Left ventricle myocardium superior (tissue), 1 donor: Measurements from ENCODE around the gene PPBP. TPM values are rescaled to one million over a fixed set of nuclear protein-coding genes. Genes with fewer than 3 reads are reported as not detected.

Experiments used
- ATAC-seq: fragments of 200-7000 bp; cut with Tn5 transposase; one replicate; pipeline ENCODE4 v1.9.1; 2020; ENCODE audit warnings: mild to moderate bottlenecking, moderate library complexity
- DNase-seq: peaks from one replicate; pipeline ENCODE4 v3.0.0-alpha.2; 2020
- intact Hi-C: fragments of 100-400 bp; cut with micrococcal nuclease; formaldehyde crosslinking; loops from one replicate; pipeline ENCODE4 v1.11.0; 2022
- long read RNA-seq: library from polyadenylated mRNA; unstranded; transcript quantifications from one replicate; pipeline ENCODE4 v2.0.0, GENCODE V29; 2021
- total RNA-seq: library from RNA; stranded (reverse); fragmentation: NEBNext Ultra II Directional; extraction: Animal tissue kit (Norgen Biotek cat#: 25700); gene quantifications from one replicate; pipeline ENCODE4 v1.2.1, GENCODE V29; 2021
- donor health status: DM: no; HTN: yes; CAD: no; lungs with severe emphysema.

Gene PPBP, protein sequence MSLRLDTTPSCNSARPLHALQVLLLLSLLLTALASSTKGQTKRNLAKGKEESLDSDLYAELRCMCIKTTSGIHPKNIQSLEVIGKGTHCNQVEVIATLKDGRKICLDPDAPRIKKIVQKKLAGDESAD
- 0.74 TPM for total RNA-seq
- long read RNA-seq: 0 reads

DNA sequence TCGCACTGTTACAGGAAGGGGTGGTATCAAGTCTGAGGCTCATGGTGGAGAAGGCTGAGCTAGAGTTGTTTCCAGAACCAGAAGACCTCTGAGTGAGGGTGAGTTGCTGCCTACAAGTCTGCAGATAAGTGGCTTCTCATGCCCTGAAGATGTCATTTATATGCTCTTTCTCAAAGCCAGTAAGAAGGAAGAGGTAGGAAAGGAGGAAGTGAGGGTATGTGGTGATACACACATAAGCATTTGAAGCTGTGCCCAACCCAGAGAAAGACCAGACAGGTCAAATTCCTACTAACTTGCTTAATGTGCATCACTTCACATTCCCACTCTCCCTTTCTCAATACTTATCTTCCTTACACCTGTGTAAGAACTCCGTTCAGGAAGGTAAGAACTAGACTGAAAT lies at the start of gene PPBP:
TSS of gene PPBP (minus strand) at position 130 of the 400 bp plus-strand sequence. CDS start at position 43, 87 bp downstream.
- ATAC-seq (no peak), DNase-seq (no peak)
- intact Hi-C loops: no loop called here

DNA sequence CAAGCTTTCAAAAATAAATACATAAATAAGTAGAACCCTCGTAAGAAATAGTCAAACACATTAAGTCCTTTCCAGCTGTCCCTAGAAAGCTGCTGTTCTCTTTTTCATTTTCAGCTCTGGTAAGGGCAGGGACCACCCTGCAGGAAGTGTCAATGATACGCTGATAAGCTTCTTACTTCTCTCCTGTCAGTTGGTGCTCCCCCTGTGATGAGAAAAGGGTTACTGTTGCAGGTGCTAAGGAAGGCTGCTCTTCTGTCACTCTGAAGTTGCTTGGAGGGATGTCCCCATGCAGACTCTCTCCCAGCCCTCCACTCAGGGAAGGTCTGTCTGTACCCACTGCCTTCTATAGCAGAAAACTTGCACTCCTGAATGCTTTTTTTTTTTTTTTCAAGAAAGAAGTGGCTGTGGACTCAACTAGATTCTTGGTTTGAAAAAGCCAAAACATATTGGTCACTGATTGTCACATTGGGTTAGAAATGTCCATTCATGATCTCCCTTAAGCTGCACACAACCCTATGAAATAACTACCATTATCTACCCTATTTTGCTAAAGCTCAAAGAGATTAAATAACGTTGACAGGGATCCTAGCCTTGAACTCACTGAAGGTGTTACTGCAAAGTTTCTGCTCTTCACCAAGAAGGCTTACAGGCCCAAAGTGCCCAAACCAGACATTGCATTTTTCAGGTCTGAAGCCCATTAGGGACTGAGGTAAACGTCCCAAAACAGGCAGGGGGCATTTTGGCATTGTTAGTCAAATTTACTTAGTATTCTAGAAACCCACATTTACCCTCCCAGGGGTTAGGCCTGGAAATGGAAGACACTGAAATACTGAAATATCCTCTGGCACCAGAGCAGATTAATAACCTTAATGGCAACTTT lies 49.3 kb upstream of the PPBP start:
- ATAC-seq (no peak), DNase-seq (no peak)
- intact Hi-C loops: loop anchor here (10.0 kb wide), 1 partner anchor 97 kb away; no protein-coding TSS in a partner anchor

DNA sequence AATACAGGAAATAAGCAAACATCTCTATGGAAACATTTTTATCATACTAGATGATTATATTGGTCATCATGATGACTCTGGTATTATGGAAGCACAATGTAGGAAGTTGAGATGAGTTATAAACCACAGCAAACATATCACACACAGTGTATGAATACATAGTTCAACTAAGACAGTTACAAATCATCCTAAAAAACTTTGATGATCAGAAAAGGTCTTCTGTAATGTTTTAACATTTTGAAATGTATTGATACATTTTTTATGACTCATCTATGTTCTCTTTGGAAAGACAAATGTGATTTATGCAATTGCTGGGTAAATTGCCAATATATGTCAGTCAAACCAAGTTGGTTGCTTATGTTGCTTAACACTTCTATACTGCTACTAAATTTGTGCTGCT lies 45.7 kb upstream of the PPBP start:
- no peak for ATAC-seq
- intact Hi-C loops: loop anchor here (10.0 kb wide), 1 partner anchor 101 kb away; no protein-coding TSS in a partner anchor

DNA sequence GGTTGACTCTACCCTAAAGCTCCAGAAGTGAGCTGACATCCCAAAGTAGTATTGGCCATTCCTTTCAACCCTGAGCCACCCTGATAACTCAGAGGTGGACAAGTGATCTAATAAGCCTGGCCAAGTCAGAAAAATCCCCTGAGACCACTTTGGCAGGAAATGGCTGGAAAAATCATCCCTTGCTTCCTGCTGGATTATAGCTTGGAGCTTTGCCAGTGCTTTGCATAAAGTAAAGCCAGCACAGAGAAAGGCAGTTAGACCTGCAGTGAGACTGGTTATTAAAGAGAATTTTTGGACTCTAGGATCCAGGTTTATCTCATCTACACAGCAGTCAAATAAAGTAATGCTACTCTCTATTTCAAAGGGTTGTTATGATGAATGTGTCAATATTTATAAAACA lies 44.1 kb upstream of the PPBP start:
- no peak for DNase-seq
- intact Hi-C loops: loop anchor here (10.0 kb wide), 1 partner anchor 103 kb away; no protein-coding TSS in a partner anchor
- no peak for ATAC-seq

More for the DNA sequence above, 45.7 kb upstream of the PPBP start:
- DNase-seq: no peak

DNA sequence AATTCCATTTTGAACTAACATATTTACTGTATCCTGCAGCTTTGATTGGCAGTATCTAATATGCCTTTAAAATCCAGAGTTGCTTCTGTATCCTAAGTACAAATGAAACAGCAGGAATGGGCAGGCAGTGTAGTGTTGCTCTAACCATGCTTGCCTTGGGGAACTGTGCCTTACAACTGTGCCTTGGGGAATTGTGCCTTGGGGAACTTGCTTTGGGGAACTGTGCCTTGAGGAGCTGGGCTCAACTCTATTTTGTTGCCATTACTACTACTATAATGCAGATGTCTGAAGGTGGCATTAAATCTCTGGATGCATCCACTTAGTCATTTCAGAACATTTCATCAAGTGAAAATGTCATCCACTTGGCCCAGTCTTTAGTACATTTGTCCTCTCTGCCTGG lies 43.6 kb upstream of the PPBP start:
- DNase-seq (no peak), ATAC-seq (no peak)
- intact Hi-C loops: loop anchor here (10.0 kb wide), 1 partner anchor 103 kb away; no protein-coding TSS in a partner anchor

DNA sequence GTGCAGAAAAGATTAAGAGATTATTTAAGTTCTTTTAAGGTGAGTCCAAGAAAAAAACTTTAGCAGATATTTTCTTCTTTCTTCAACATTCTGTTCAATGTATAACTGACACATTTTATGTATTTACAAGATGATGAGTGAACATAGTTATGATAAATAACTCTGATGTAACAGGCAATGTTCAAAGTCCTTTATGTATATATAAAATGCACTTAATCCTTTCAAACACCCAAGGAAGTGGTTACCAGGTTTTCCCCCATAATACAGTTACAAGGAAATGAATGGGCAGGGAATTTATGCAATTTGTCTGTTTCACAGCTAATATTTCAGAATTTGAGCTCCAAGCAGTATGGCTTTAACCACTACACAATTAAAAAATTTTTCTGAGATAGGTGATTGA lies 42.3 kb upstream of the PPBP start:
- no peak for DNase-seq
- no peak for ATAC-seq
- intact Hi-C loops: loop anchor here (10.0 kb wide), 1 partner anchor 105 kb away; no protein-coding TSS in a partner anchor

DNA sequence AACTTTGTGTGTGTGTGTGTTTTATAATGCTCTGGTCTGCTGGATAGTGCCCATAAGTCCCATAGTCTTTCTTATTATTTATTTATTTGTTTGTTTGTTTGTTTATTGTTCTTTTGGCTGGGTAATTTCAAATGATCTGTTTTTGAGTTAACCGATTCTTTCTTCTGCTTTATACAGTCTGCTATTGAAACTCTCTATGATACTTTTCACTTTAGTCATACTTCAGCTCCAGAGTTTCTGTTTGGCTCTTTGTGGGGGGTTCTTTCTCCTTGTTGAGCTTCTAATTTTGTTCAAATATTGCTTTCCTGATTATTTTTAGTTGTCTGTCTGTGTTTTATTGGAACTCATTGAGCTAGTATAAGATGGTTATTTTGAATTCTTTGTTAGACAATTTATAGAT lies 40.5 kb upstream of the PPBP start:
- intact Hi-C loops: no loop called here
- ATAC-seq: no peak
- no peak for DNase-seq

DNA sequence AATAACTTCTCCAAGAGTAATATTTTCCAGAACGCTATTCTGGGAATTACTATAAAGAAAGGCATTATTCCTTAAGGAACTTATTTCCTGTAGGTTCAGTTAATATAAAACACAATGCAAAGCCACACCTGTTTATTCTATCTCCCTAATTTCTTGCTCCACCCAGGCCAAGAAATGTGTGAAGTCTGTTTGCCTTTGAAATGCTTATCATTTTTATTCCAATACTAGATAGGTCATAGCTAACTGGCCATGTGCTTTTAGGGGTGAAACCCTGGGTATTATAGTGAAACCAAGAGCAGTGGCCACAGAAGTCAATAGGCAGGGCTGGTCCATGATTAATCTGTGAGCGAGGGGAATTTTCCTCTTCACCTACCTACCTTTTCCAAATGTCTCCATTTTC lies 35.7 kb upstream of the PPBP start:
- no peak for ATAC-seq
- intact Hi-C loops: no loop called here
- DNase-seq: no peak

DNA sequence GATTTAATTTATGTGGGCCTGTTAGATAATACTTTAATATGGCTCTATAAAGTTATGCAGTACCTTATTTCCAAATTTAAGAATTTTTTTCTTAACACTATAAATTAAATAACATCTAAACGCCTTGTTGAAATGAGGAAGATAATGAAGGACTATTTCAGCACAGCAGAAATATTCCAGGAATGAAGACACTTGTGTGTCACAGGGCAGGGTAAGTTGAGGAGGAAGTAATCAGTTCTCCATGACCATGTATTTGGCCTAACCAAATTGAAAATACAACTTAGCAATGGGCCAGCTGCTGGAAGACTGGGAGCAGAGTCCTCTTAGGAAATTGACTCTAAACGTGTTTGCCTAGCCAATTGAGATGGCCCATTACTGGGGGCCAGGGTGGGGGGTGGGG lies 33.6 kb upstream of the PPBP start:
- intact Hi-C loops: no loop called here
- DNase-seq (no peak), ATAC-seq (no peak)

DNA sequence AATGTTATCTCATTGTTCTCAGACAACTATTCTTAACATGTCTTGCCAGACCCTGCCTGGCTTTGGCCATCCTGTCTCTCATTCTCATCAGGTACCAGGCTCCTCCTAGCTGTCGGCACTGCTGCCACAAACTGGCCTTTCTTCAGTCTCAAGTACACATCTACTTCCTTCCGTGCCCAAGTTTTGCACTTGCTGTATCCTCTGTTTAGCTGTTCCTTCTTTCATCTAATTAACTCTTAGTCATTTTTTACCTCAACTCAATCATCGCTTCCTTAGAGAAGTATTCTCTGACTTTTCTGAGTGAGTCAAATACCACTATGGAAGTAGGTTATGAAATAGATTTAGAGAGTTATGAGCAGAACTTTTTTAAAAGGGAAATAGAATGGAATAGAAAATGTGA lies 30.8 kb upstream of the PPBP start:
- intact Hi-C loops: no loop called here
- DNase-seq (no peak), ATAC-seq (no peak)

DNA sequence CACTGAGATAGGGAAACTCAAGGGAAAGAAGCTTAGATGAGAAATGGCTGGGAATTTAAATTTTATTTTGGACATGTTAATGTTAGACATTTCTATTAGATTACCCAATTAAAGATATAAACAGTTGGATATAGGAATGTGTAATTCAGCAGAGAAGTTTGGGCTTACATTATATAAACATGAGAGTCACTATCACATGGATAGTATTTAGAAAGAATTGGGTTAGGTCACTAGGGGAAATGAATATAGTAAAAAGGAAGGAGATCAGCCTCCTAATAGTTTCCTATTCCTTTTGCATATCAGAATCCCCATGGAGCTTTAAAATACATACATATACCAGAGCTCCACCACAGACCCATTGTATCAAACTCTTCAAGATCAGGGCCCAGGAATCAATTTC lies 30.1 kb upstream of the PPBP start:
- DNase-seq (no peak), ATAC-seq (no peak)
- intact Hi-C loops: no loop called here

DNA sequence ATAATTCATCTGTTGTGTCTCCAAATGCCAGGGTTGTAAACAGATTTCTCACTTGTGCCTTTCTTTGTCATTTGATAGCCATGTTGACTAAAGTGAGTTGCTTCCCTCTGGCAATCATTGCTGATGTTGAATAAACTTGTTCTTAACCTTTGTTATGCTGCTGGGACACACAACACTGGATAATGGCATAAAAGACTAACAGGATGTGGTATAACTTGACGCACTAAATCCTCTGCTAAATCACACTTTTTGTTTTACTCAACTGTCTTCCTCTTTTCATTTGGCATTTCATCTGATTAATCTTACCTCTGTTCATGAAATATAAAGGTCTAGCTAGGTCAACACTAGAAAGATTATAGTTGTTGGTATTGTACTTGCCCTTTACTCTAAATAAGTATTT lies 28.1 kb upstream of the PPBP start:
- ATAC-seq (no peak), DNase-seq (no peak)
- intact Hi-C loops: no loop called here

DNA sequence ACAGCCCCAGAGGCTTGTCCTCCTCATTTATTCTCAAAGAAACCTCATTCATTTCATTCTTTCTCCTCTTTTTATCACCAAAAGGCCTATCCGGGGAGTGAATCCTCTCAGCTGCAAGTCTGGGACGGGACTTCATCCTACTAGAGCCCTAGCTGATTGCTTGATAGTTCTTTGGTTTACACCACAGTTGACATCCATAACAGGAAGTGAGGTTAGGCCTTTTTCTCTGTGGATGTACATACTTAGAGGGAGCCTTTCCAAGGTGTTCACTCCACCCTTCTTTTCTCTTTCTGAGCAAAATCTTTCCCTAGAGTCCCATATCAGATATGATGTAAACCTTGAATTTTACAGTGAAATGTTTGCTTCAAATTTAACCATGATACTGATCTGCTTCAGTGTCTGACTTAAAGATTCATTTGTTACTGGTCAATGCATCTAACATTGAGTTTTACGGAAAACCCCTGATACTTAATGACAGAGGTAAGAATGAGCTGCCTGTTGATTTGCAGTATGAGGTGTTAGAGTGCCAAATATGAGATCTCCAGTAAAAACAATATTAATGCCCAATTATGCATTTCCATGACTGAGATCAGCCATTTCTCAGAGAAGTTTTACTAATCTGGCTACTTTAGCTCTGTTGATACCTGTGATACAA lies 27.3 kb upstream of the PPBP start:
- ATAC-seq: no peak
- intact Hi-C loops: no loop called here
- DNase-seq: no peak

DNA sequence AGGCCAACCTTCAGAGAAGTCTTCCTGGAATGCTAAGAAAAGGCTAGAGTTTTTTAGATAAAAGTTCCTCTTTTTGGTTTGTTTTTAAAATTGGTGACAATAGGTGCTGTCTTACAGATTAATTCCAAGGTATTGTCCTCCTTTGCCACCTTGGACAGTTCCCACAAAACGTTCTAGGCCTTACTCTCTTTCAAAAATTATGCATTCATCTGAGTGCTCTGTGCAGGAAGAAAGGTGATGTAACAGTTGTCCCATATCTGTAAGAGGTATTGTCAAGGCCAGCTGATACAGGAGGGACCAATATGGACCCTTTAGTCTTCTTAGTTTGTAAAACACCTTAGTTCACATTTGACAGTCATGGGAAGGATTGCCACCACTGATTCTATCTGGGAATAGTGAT lies 26.3 kb upstream of the PPBP start:
- ATAC-seq: no peak
- intact Hi-C loops: no loop called here
- DNase-seq: no peak

DNA sequence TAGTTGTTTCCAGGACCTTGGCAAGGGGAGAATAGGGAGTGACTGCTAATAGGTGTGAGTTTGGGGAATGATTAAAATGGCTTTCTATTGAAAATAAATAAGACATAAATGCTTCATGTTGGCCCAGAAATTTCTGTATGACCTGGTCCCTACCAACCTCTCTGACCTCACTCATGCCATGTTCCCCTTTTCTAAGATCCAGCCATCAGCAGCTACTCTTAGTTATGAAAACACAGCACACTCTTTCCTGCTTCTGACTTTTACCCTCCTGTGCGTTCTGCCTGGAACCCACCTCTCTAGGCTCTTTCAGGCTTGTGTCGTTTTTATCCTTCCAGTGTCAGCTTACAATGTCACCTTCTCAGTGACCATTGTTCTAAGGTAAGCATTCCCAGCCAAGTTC lies 25.3 kb upstream of the PPBP start:
- DNase-seq (no peak), ATAC-seq (no peak)
- intact Hi-C loops: no loop called here

DNA sequence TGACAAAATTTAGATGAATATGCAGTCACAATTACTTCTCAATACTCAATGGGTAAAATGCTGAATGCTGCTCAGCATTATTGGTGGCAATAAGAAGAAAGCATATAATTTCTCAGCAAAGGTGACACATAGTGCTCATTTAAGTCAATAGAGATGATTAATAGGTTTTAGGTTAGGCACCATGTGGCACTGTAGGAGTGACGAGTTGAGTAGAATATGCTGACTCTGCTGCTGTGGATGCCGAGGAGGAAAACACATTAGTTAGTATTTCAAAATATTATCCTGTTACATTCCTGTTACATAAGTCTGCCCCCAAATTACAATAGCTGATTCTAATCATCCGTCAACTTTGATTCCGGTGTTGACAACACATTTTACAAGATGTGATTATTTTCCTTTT lies 24.1 kb upstream of the PPBP start:
- DNase-seq (no peak), ATAC-seq (no peak)
- intact Hi-C loops: no loop called here

DNA sequence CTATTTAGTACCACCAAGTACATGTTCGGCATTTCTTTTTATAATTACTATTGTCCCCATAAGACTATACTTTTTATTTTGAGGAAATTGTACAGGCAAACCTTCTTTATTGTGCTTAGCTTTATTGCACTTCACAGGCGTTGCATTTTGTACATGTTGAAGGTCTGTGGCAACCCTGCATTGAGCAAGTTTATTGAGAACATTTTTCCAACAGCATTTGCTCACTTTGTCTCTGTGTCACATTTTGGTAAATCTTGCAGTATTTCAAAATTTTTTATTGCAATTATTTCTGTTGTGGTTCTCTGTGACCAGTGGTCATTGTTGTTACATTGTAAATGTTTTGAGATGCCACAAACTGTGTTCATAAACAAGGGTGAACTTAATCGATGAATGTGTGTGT lies 21.3 kb upstream of the PPBP start:
- ATAC-seq (no peak), DNase-seq (no peak)
- intact Hi-C loops: no loop called here

DNA sequence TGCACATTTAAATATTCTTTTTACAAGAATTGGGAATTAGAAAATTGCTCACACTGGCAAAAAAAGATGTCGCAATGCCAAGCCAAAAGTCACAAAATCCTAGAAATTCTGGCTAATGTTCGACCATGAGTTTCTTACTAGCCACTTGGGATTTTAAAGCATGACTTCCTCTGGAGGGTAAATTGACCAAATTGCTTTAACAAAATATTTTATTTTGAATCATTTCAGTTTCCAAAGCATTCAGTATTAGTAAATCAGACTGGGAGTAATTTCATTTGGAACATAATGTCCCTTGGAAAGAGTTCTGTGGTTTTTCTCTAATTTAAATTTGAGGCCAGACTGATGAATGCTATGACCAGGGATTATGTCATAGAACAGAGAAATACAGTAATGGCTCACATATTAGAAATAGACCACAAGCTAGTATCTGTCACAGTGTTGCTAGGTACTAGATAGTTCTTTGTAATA lies 18.1 kb upstream of the PPBP start:
- DNase-seq (no peak), ATAC-seq (no peak)
- intact Hi-C loops: no loop called here

DNA sequence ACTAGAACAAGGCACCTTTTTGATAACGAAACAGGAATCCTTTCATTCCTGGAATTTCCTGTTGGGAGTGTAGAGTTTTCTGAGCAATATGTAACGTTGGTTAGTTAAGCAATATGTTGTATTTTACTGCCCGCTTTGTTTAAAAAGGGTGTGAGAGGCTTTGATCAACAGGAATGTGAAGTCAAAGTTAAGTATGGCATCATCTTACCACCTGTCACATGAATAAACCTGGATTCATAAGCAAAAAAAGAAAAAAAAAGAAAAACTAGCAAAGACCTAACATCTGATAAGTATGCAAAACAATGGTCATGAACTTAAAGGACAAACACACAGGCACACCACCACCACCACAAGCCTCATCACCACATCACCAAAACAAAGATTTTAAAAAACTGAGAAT lies 17.5 kb upstream of the PPBP start:
- DNase-seq (no peak), ATAC-seq (no peak)
- intact Hi-C loops: no loop called here

DNA sequence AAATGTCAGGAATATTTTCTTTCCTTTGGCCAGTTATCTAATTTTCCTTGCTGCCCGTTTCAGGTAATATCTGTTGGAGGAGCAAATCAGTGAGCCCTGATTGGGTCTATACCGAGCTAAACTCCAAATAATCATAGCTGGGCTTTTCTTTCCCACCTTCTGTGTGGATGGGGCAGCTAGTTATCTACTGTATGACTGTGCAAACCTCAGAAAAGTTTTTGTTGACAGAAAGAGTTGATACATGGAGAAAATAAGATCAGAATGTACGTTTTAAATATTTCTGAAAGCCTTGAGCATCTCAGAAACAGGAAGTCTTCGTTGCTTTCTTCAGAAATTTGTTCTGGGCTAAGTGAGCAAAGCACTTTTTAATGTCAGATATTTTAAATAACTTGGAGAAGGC lies 16.7 kb upstream of the PPBP start:
- no peak for DNase-seq
- intact Hi-C loops: no loop called here

More for the DNA sequence above, 16.7 kb upstream of the PPBP start:
- no peak for ATAC-seq
